ENCODE results near the gene FZD4. TPM values are rescaled to one million over a fixed set of nuclear protein-coding genes. Genes with fewer than 3 reads are reported as not detected.
A peak's percentile ranks its signal among the peaks of the same experiment; 100 is the strongest.
"Not testable (repeated sequence)": the region's sequence is repeated elsewhere in the genome, so short reads cannot be mapped to it uniquely, and the experiment has no call there.

The FZD4 gene
- total RNA-seq, 3 donors from 2014 or later = 0.05 to 0.11 (median 0.08) TPM

- H3K4me3 Mint-ChIP-seq = no peak overlapping the region
- peaks cover 2% of the 10 kb centered on the region for H3K27me3 Mint-ChIP-seq (ENCODE audit: low read depth)
- no peak for ATAC-seq
- no peaks in the 10 kb centered on the region for H3K9me3 Mint-ChIP-seq
- no peaks in the 10 kb centered on the region for H3K36me3 Mint-ChIP-seq (ENCODE audit: insufficient read depth)
- DNase-seq = no peak
- no peaks in the 10 kb centered on the region for H3K4me1 Mint-ChIP-seq (ENCODE audit: low read depth)
These were observed 27.9 kb upstream of the FZD4 start for GRCh38 chr11:86983021-86983488.

- Mint-ChIP-seq H3K4me1 (ENCODE audit: low read depth) (no peaks in the 10 kb centered on the region), H3K4me3 (no peak overlapping the region), H3K9me3 (no peaks in the 10 kb centered on the region), H3K36me3 (ENCODE audit: insufficient read depth) (no peaks in the 10 kb centered on the region), H3K27me3 (ENCODE audit: low read depth) (peaks cover 2% of the 10 kb centered on the region)
- DNase-seq (no peak), ATAC-seq (no peak)
These were observed 26.8 kb upstream of the FZD4 start for GRCh38 chr11:86981777-86982540.

DNA sequence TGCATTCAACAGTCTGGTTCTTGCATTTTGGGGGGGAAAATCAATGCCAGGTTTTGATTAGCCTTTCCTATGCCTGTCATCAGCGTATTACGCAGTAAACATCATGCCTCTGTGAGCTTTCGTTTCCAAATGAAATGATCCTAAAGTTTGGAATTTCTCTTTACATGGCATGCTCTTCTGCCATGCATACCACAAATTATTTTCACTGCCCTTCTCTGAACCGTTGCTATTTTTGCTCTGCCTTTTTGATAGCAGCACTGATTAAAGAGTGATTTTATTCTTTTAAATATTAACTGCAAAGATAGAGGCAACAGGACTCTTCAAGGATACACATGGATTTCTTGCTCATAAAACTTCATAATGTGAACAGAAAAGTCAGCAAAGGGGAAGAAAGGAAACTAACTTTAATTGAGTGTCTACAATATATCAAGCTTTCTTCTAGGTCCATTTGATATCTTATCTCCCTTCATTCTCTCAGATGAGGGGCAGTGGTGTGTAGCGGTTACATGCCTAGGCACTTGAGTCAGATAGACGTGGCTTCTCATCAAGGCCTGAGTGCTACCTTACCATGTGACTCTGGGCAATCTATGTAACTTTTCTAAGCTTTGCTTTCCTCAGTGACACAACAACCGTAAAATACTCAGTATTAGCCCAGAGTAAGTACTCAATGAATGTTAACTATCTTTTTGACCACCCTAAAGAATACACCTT is 25.0 kb upstream of the FZD4 start:
- H3K4me3 Mint-ChIP-seq = no peak overlapping the region
- ATAC-seq (no peak), DNase-seq (no peak)
- H3K27me3 Mint-ChIP-seq (ENCODE audit: low read depth) = no peaks in the 10 kb centered on the region
- no peaks in the 10 kb centered on the region for H3K9me3 Mint-ChIP-seq
- H3K4me1 Mint-ChIP-seq (ENCODE audit: low read depth) = no peaks in the 10 kb centered on the region
- H3K36me3 Mint-ChIP-seq (ENCODE audit: insufficient read depth) = no peaks in the 10 kb centered on the region

GRCh38 chr11:86978756-86979608 is 23.8 kb upstream of the FZD4 start:
- Mint-ChIP-seq H3K4me1 (ENCODE audit: low read depth) (no peaks in the 10 kb centered on the region), H3K36me3 (ENCODE audit: insufficient read depth) (no peaks in the 10 kb centered on the region), H3K9me3 (no peaks in the 10 kb centered on the region), H3K27me3 (ENCODE audit: low read depth) (no peaks in the 10 kb centered on the region), H3K4me3 (no peak overlapping the region)
- ATAC-seq (peak; percentile 55 to 69), DNase-seq (no peak)

GRCh38 chr11:86978247-86978646 is 23.1 kb upstream of the FZD4 start:
- Mint-ChIP-seq H3K27me3 (ENCODE audit: low read depth) (no peaks in the 10 kb centered on the region), H3K9me3 (peaks cover 6% of the 10 kb centered on the region)

DNA sequence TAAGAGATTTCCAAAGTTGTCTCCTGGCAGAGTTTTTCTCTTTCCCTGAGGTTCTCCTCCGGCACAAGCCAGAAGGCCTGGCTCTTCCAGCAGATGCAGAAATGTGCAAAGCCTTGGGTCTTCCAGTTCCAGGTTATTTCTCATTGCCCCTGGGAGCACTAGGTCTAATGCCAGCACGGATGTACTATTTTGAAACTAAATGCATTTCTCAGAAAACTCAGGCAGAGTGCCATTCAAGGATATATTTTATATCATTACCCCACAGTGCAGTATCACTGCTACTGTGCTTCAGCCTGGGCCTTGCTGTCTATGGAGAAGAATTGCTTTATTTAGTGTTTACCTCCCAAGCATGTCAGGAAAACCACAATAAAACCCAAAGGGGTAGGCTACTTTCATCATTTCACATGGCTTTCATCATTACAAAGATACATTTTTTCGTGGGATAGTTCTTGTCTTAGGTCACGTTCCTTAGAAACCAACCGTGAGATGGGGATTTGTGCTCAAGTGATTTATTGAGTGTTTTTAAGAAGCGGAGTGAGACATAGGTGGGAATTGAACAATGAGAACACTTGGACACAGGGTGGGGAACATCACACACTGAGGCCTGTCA is 22.4 kb upstream of the FZD4 start:
- H3K9me3 Mint-ChIP-seq = peaks cover 13% of the 10 kb centered on the region

More at GRCh38 chr11:86978247-86978646, 23.1 kb upstream of the FZD4 start:
- ATAC-seq (no peak), DNase-seq (no peak)
- H3K4me3 Mint-ChIP-seq = no peak overlapping the region
- H3K4me1 Mint-ChIP-seq (ENCODE audit: low read depth) = no peaks in the 10 kb centered on the region
- peaks cover 4% of the 10 kb centered on the region for H3K36me3 Mint-ChIP-seq (ENCODE audit: insufficient read depth)

DNA sequence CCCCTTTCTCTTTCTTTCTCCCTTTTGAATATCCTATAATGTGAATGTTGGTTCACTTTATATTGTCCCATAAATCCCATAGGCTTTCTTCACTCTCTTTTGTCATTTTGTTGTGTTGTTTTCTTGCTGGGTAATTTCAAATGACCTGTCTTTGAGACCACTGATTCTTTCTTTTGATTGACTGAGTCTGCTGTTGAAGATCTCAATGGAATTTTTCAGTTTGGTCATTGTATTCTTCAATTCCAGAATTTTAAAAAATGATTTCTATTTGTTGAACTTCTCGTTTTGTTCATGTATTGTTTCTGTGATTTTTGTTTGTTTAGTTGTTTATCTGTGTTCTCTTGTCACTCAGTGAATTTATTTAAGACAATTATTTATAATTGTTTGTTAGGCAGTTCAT is 17.5 kb upstream of the FZD4 start:
- H3K4me1 Mint-ChIP-seq (ENCODE audit: low read depth) = no peaks in the 10 kb centered on the region
- H3K36me3 Mint-ChIP-seq (ENCODE audit: insufficient read depth) = peaks cover 4% of the 10 kb centered on the region
- no peak overlapping the region for H3K4me3 Mint-ChIP-seq
- H3K27me3 Mint-ChIP-seq (ENCODE audit: low read depth) = peaks cover 13% of the 10 kb centered on the region
- ATAC-seq = no peak
- DNase-seq = no peak
- H3K9me3 Mint-ChIP-seq = peaks cover 14% of the 10 kb centered on the region

More for the DNA sequence above, 22.4 kb upstream of the FZD4 start:
- Mint-ChIP-seq H3K27me3 (ENCODE audit: low read depth) (no peaks in the 10 kb centered on the region), H3K36me3 (ENCODE audit: insufficient read depth) (peaks cover 4% of the 10 kb centered on the region), H3K4me3 (no peak overlapping the region), H3K4me1 (ENCODE audit: low read depth) (no peaks in the 10 kb centered on the region)
- ATAC-seq (no peak), DNase-seq (no peak)

GRCh38 chr11:86969258-86969657 is 14.1 kb upstream of the FZD4 start:
- no peak for ATAC-seq
- no peak overlapping the region for H3K4me3 Mint-ChIP-seq
- H3K27me3 Mint-ChIP-seq (ENCODE audit: low read depth) = peaks cover 29% of the 10 kb centered on the region
- H3K9me3 Mint-ChIP-seq = peaks cover 14% of the 10 kb centered on the region
- peaks cover 4% of the 10 kb centered on the region for H3K36me3 Mint-ChIP-seq (ENCODE audit: insufficient read depth)
- no peak for DNase-seq
- H3K4me1 Mint-ChIP-seq (ENCODE audit: low read depth) = no peaks in the 10 kb centered on the region

DNA sequence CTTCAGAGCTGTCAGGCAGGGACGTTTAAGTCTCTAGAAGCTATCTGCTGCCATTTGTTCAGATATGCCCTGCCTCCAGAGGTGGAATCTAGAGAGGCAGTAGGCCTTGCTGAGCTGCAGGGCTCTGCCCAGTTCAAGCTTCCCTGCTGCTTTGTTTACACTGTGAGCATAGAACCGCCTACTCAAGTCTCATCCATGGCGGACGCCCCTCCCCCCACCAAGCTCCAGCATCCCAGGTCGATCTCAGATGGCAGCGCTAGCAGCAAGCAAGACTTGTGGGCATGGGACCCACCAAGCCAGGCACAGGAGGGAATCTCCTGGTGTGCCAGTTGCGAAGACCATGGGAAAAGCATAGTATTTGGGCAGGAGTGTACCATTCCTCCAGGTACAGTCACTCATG is 12.4 kb upstream of the FZD4 start:
- H3K9me3 Mint-ChIP-seq; H3K36me3 Mint-ChIP-seq (ENCODE audit: insufficient read depth); DNase-seq; H3K4me1 Mint-ChIP-seq (ENCODE audit: low read depth); H3K4me3 Mint-ChIP-seq; ATAC-seq: not testable (repeated sequence)
- peaks cover 38% of the 10 kb centered on the region for H3K27me3 Mint-ChIP-seq (ENCODE audit: low read depth)

DNA sequence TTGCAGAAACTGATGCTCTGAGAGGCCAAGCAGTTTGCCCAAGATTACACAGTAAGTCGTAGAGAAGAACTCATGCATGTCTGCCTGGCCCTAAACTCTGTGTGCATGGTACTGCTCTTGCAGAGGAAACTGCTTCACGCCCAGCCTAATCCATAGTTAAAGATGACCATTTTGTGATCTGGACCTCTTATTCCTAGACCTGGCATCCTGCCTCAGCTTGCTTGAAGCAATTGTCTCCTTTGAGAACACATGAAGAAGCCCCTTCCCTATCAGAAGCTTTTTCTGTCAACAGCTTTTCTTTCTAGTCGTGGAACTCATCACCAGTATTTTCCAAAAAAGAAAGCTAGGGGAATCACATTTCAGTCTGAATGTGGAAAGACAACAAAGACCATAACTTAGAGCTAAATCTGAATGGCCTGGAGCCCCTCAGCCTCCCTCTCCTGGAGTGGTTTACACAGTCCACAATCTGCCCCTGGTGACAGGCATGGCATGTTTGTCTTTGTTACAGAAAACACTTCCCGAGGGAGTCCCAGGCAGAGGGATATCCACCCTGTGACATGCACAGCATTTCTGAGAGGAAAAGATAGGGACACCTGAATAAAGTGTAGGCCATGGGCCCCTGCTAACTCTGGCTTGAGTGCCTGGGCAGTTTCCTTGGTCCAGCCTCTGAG is 2.9 kb upstream of the FZD4 start:
- no peak overlapping the region for H3K4me3 Mint-ChIP-seq
- no peaks in the 10 kb centered on the region for H3K9me3 Mint-ChIP-seq
- no peak for ATAC-seq
- DNase-seq = no peak
- peaks cover 45% of the 10 kb centered on the region for H3K27me3 Mint-ChIP-seq (ENCODE audit: low read depth)
- no peaks in the 10 kb centered on the region for H3K36me3 Mint-ChIP-seq (ENCODE audit: insufficient read depth)
- peaks cover 11% of the 10 kb centered on the region for H3K4me1 Mint-ChIP-seq (ENCODE audit: low read depth)

DNA sequence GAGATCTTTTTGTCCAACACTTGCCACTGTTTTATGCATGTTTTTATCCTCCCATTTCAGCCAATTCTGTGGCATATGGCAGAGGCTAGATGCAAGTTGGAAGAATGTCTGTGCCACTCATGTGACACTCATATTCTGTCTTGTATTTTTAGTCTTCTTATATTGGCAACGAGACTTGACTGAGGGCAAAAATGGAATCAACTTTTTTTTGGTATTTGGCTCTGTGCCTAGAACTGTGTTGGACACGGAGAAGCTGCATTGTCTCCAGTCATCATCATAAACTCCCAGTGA is 1.7 kb upstream of the FZD4 start:
- Mint-ChIP-seq H3K4me1 (ENCODE audit: low read depth) (peaks cover 11% of the 10 kb centered on the region), H3K36me3 (ENCODE audit: insufficient read depth) (no peaks in the 10 kb centered on the region), H3K27me3 (ENCODE audit: low read depth) (peaks cover 45% of the 10 kb centered on the region), H3K4me3 (no peak overlapping the region), H3K9me3 (no peaks in the 10 kb centered on the region)
- DNase-seq (no peak), ATAC-seq (no peak)

DNA sequence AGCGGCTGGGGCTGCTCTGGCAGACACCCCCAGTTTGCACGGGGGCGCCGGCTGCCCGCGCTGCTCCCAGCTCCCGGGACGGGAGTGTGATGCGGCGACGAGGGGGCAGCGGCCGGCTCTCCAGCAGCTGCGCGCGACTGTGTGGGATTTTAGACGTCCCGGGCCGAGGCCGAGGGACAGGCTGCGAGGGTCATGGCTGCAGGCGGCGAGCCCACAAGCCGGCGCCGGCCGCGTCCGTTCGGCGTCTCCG is 159 bp downstream of the FZD4 start:
- Mint-ChIP-seq H3K36me3 (ENCODE audit: insufficient read depth) (no peaks in the 10 kb centered on the region), H3K27me3 (ENCODE audit: low read depth) (peaks cover 41% of the 10 kb centered on the region), H3K4me3 (no peak overlapping the region), H3K9me3 (no peaks in the 10 kb centered on the region), H3K4me1 (ENCODE audit: low read depth) (peaks cover 11% of the 10 kb centered on the region)
- ATAC-seq = peak; percentile 7 to 23
- DNase-seq = no peak

GRCh38 chr11:86954269-86955110 is 705 bp downstream of the FZD4 start:
- H3K36me3 Mint-ChIP-seq (ENCODE audit: insufficient read depth) = no peaks in the 10 kb centered on the region
- peaks cover 40% of the 10 kb centered on the region for H3K27me3 Mint-ChIP-seq (ENCODE audit: low read depth)
- ATAC-seq = peak in 1 of 2 donors; percentile 8
- H3K4me3 Mint-ChIP-seq = peak overlapping the region; percentile 65
- H3K9me3 Mint-ChIP-seq = no peaks in the 10 kb centered on the region
- peaks cover 11% of the 10 kb centered on the region for H3K4me1 Mint-ChIP-seq (ENCODE audit: low read depth)
- no peak for DNase-seq

All from activated T-cell treated with anti-CD3 and anti-CD28 coated beads, Interleukin-2, amount 50 U/mL, for 4 hours (primary cell).